ENCODE measurements around the gene PHACTR1. TPM values are rescaled to one million over a fixed set of nuclear protein-coding genes. Genes with fewer than 3 reads are reported as not detected.

The PHACTR1 gene
- total and polyA plus RNA-seq, 2 of the 4 experiments (the other 2 are of a cell fraction) = not detected

DNA sequence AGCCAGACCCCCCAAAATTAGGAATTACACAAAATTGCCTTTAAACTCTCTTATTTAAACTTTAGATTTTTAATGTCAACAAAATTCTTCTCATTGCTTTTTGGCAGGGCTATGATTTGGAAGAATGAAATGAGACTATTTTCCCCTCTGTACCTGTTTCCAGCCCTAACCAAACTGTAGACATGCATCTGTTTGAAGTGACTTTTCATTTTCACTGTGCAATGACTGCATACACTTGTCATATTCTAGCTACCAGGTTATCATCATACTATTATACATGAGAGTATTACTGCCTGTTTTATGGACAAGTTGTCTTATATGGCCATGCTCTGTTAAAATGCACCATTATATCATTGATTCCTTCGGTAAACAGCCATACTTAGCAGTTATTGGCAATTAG is 316.6 kb downstream of the PHACTR1 start:
- ChIA-PET POLR2A (ENCODE audit: unreplicated experiment) (no interaction called here), CTCF (no interaction called here)
- no peak overlapping the region for H2AK5ac ChIP-seq (ENCODE audit: low read depth, low read length)
- H3K79me1 ChIP-seq (ENCODE audit: low read depth in 1 of 2, low read length in 2 of 2) = no peaks in the 10 kb centered on the region
- WGBS, 2 experiments (ENCODE audit: extremely low coverage in 2 of 2, insufficient read length in 1 of 2) = no CpG with 5 or more reads among the region's 1 CpG
- H2BK5ac ChIP-seq (ENCODE audit: low read depth, low read length, poor library complexity, severe bottlenecking) = no peak overlapping the region
- no peak overlapping the region for H3K56ac ChIP-seq (ENCODE audit: extremely low read depth, insufficient read depth, low read length)
- no peak overlapping the region for H3K23ac ChIP-seq (ENCODE audit: low read depth, low read length)
- BruUV-seq (replicated peaks) = no TSS peak
- H3K9ac ChIP-seq (ENCODE audit: low read depth, low read length) = no peak overlapping the region
- H4K91ac ChIP-seq (ENCODE audit: insufficient read depth, low read depth, low read length) = no peak overlapping the region
- H2BK120ac ChIP-seq (ENCODE audit: low read depth, low read length) = no peak overlapping the region
- no peaks in the 10 kb centered on the region for H3K9me1 ChIP-seq (ENCODE audit: insufficient read depth, low read length)
- H3K4me2 ChIP-seq (ENCODE audit: low read depth, low read length) = no peak overlapping the region
- H2AK9ac ChIP-seq (replicated peaks; ENCODE audit: low read depth, low read length, poor library complexity) = no peak overlapping the region
- H4K20me1 ChIP-seq (ENCODE audit: insufficient read depth, low read length) = no peaks in the 10 kb centered on the region
- dilution Hi-C loops (cut with HindIII; ENCODE audit: low sequenced_read_pairs, unreplicated experiment) (no loop called here), in situ Hi-C loops (cut with MboI; ENCODE audit: low sequenced_read_pairs) (no loop called here), intact Hi-C loops (cut with micrococcal nuclease) (no loop called here)
- no peak overlapping the region for H3K4me3 ChIP-seq (ENCODE audit: insufficient read depth, low read depth, low read length)
- no peaks in the 10 kb centered on the region for H3K9me3 ChIP-seq (ENCODE audit: control insufficient read depth, insufficient read depth, low read length)
- H3K4me1 ChIP-seq (ENCODE audit: control insufficient read depth, insufficient read depth, low read length) = no peaks in the 10 kb centered on the region
- H2BK20ac ChIP-seq (ENCODE audit: low read depth, low read length) = no peak overlapping the region
- no peaks in the 10 kb centered on the region for H3K27me3 ChIP-seq (ENCODE audit: control insufficient read depth, insufficient read depth, low read length)
- H4K8ac ChIP-seq (ENCODE audit: low read depth in 2 of 2, low read length in 2 of 2) = no peak overlapping the region
- H3K18ac ChIP-seq (ENCODE audit: low read depth, low read length) = no peak overlapping the region
- no peak for DNase-seq
- no peak for ATAC-seq (ENCODE audit: low read depth)
- H3K14ac ChIP-seq (replicated peaks; ENCODE audit: low read depth, low read length) = no peak overlapping the region
- no peak overlapping the region for H2AFZ ChIP-seq (replicated peaks; ENCODE audit: low read length, poor library complexity)
- H3K27ac ChIP-seq (ENCODE audit: insufficient read depth, low read length) = no peak overlapping the region
- H3K4ac ChIP-seq (ENCODE audit: low read depth, low read length) = no peak overlapping the region
- no peak overlapping the region for H4K5ac ChIP-seq (ENCODE audit: low read depth, low read length)
- H3K36me3 ChIP-seq (ENCODE audit: control insufficient read depth, insufficient read depth, low read length) = no peaks in the 10 kb centered on the region
- no peak for TF ChIP-seq RCOR1 (IDR thresholded peaks at IDR 0.05; ENCODE audit: insufficient replicate concordance, low read length)
- TF ChIP-seq RAD21 (IDR thresholded peaks at IDR 0.05; ENCODE audit: low read length) = no peak
- TF ChIP-seq SMC3 (IDR thresholded peaks at IDR 0.05; ENCODE audit: low read depth, low read length) = no peak
- TF ChIP-seq POLR2A (IDR thresholded peaks at IDR 0.05; ENCODE audit: low read depth, low read length) = no peak
- TF ChIP-seq RFX5 (IDR thresholded peaks at IDR 0.05; ENCODE audit: low read depth, low read length) = no peak
- TF ChIP-seq CEBPB (IDR thresholded peaks at IDR 0.05; ENCODE audit: low read depth, low read length) = no peak
- TF ChIP-seq MXI1 (IDR thresholded peaks at IDR 0.05; ENCODE audit: borderline replicate concordance, low read depth, low read length) = no peak
- no peak for TF ChIP-seq BHLHE40 (IDR thresholded peaks at IDR 0.05; ENCODE audit: low read depth, low read length)
- no peak overlapping the region for H2BK15ac ChIP-seq (ENCODE audit: low read depth, low read length)
